LNCaP clone FGC (cell line): ENCODE measurements around the gene CDX1.

Source experiments
- DNase-seq: peaks from one replicate; pipeline ENCODE4 v3.0.0-alpha.2; 2011; ENCODE audit warnings: low read depth
- H3K4me3 ChIP-seq: 2 replicates; pipeline ENCODE4 v1.5.1; 2011; ENCODE audit warnings: mild to moderate bottlenecking, low read depth, low read length, control low read depth
- CTCF ChIP-seq: IDR thresholded peaks from 2 replicates; pipeline ENCODE4 v1.5.1; 2012; ENCODE audit warnings: mild to moderate bottlenecking; ENCODE audit not compliant: control insufficient read depth, insufficient read depth; ENCODE audit errors: extremely low read depth

CDX1 gene

GRCh38 chr5:150181027-150181426 is 14.4 kb downstream of the CDX1 start:
- H3K4me3 ChIP-seq, result no peak overlapping the region
- DNase-seq, result no peak
- TF ChIP-seq CTCF, result no peak

GRCh38 chr5:150181766-150182545 is 15.4 kb downstream of the CDX1 start:
- H3K4me3 ChIP-seq, result no peak overlapping the region
- TF ChIP-seq CTCF, result no peak
- DNase-seq, result no peak

- TF ChIP-seq CTCF, result no peak
- no peak overlapping the region for H3K4me3 ChIP-seq
- no peak for DNase-seq
These were observed 16.2 kb downstream of the CDX1 start for GRCh38 chr5:150182774-150183173.

GRCh38 chr5:150183436-150183835 is 16.9 kb downstream of the CDX1 start:
- TF ChIP-seq CTCF, result no peak
- no peak overlapping the region for H3K4me3 ChIP-seq
- no peak for DNase-seq

- no peak for DNase-seq
- H3K4me3 ChIP-seq, result no peak overlapping the region
- no peak for TF ChIP-seq CTCF
These were observed 17.4 kb downstream of the CDX1 start for GRCh38 chr5:150184006-150184405.

- no peak for DNase-seq
- TF ChIP-seq CTCF, result no peak
- H3K4me3 ChIP-seq, result no peak overlapping the region
These were observed 18.7 kb downstream of the CDX1 start for GRCh38 chr5:150184990-150185912.
